Endometrium (tissue), 2 donors: Measurements from ENCODE around the gene CBY2.
"Not testable (repeated sequence)": the region's sequence is repeated elsewhere in the genome, so short reads cannot be mapped to it uniquely, and the experiment has no call there.

Source experiments
- FAIRE-seq: peaks from 2 replicates; lab custom pipeline; 2012; peaks lifted over from hg19 to GRCh38; lab: Jason Lieb, UNC
- donor health status: control.
- donor health status: control.

Gene CBY2

DNA sequence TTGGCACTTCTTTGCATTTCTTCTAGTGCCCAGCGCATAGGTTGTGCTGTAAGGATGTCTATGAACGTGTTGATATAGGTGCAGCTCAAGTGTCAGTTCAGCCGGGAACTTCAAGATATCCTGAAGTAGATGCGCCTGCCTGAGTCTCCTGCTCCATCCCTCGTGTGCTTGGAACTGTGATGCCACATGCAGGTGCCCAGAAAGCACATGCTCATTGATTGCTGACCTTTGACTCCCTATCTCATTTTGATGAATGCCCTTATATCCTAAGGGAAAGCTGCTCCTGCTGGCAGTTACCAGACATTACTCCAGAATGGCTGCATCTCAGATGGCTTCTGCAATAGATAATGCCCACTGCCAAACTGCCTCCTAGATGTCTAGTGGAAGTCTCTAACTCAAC lies 40.9 kb downstream of the CBY2 start:
- FAIRE-seq = no peak

DNA sequence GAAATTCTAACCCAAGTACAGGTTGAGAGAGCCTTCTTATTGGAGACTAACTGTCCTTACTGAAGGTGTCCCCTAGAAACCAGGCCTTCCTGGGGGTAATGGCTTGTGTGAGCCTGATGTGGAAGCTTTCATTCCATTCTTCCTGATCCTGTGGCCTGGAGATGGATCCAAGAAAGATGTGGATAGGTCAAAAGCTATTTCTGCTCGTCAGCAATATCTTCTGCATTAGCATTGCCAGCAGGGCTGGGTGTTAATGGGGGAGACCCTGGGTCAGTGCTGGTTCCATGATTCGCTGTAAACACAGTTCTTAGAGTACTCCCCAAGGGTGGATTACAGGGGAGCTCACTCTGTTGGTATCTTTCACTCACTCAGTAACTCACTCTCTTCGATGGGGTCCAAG lies 42.9 kb downstream of the CBY2 start:
- FAIRE-seq = no peak

DNA sequence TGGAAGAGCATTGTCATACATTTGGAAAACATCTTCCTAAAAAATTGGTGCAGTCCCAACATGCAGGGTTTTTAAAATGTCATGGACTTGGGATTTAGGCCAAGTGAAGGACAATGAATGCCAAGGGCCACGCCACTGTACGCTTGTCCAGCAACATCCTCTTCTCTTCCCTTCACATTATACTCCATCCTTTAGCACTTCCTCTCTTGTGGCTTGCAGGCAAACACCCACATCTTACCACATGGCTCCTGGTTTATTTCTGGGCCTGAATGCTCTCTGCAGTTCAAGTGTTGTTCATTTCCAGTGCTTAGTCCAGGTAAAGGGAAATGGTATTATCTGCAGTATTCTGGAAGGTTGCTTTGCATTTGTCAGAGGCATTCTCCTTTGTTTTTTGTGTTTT lies 45.0 kb downstream of the CBY2 start:
- FAIRE-seq = no peak

DNA sequence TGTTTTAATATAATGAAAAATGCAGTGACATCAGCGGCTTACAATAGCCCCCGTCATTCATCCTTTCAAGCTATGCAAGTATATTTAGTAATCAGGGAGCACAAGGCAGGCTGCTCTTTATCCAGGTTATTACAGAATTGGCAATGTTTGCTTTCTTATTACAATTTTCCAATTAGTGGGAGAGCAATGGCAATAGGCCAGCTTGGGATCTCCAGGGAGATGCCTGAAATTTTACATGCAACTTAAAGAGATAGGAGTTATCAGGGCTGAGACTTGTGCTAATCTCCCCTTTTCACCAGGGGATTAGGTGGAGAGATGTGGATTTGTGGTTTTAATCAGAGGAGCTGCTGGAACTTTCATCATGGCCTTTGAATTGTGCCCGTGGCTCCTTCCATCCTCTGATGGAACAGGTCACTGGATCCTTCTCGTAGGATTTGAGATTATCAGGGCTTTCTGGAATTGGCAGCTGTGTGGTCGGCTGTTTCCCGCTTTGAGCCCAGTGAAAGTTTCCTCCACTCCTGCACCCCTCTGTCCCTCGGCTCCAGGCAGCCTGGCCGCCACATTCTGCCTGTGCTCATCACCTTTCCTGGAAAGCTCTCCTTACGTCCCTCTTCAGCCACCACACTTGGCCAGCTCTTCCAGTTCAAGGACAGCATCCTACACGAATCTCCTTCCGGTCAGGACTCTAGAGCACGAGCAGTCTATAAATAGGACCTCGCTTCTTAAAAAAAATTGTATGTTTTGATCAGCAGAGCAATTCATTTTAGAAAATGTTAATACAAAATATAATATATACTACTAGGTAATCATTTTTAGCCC lies 47.0 kb downstream of the CBY2 start:
- FAIRE-seq = no peak

DNA sequence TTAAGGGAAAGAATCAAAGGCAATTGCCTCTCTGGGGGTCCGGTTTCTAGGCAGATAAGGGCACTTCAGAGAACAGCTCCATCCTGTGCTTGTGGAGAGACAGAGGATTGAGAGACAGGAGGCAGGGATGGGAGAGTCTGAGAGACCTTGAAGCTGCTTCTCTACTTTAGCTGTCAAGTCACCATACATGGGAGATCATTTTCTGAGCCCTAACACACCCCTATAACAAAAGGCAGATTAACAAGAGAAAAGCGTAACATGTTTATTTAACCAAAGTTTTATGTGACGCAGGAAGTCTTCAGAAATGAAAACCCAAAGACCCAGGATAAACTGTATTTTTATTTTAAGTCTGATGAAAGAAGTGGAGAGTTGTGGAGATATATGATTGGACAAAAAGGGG lies 48.4 kb downstream of the CBY2 start:
- FAIRE-seq = no peak

DNA sequence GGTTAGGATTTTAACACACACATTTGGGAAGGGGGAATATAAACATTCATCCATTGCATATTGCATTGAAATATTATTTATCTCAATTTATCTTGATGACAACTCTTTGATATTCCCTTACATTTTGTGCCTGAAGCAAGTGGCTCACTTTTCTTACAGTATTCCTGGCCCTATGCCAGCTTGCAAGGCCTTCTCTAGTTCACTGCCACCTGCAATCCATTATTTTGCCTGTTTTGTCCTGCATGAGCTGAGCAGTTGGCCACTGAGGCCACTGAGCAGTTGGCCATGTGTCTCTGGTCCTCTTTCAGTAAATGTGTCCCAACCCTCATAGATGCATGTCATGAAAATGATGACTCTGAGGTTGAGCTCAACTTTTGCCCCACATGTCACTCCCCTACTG lies 49.8 kb downstream of the CBY2 start:
- no peak for FAIRE-seq

DNA sequence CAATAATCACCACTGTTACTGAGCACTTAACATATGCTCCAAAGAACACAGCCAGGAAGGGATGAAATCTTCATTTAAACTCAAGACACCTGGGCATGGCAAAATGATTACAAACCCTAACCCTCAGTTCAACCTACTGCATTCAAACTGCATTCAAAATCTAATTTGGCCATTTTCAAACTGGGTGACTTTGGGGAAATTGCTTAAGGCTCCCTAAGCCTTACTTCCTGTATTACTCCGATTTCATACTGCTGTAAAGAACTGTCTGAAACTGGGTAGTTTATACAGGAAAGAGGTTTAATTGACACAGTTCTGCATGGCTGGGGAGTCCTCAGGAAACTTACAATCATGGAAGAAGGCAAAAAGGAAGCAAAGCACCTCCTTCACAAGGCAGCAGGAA lies 50.4 kb downstream of the CBY2 start:
- FAIRE-seq = no peak

DNA sequence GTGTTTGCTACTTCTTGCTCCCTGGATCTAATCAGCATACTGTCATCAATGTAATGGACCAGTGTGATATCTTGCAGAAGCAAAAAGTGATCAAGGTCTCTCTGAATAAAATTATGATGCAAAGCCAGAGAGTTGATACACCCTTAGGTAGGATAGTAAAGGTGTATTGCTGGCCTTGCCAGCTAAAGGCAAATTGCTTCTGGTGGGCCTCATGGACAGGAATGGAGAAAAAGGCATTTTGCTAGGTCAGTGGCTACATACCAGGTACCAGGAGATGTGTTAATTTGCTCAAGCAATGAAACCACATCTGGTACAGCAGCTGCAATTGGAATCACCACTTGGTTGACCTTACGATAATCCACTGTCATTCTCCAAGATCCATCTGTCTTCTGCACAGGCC lies 54.4 kb downstream of the CBY2 start:
- not testable (repeated sequence) for FAIRE-seq

DNA sequence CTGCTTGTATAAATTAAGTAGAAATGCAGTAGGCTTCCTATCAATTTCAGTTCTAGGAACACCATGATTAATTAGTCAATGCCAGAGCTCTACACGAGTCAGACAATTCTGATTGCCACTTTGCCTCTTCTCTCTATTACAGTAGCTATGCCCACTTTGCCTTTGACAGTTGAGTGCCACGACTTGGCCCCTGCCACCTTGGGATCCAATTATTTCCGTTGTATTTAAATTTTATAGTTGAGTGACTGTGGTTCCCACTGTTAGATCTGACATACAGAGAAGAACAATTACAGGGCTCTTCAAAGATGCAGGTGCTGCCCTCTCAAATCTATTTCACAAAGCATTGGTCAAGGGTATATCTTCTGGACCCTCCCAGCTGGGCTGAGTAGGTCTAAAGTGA lies 55.5 kb downstream of the CBY2 start:
- FAIRE-seq = not testable (repeated sequence)

DNA sequence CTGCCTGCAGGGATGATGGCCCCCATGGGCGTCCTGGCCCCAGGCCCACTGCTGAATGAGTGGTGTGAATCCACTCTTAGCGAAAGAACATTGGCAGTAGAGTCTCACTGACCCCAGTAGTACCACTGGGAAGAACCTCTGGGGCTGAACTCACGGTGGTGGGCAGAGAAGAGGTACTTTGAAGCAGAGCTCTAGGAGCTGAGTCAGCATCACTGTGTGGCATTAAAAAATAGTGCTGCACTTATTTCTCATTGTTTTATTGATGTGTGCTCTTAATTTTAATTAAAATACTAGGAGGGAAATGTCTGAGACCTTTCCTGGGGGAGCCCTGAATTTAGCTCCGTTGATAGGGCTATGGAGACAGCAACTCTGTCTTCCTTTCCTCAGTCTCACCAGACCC lies 61.3 kb downstream of the CBY2 start:
- no peak for FAIRE-seq
